Ovary (tissue), 3 donors: ENCODE results near the gene TP53TG3F.
"Not testable (repeated sequence)": the region's sequence is repeated elsewhere in the genome, so short reads cannot be mapped to it uniquely, and the experiment has no call there.

ENCODE experiments used
- EP300 ChIP-seq: sonication (generic); formaldehyde crosslinking; IDR thresholded peaks from one replicate; pipeline ENCODE4 v1.6.1; 2017; ENCODE audit warnings: antibody characterized with exemption
- POLR2A ChIP-seq: fragments of 450-650 bp; IDR thresholded peaks from one replicate; pipeline ENCODE4 v1.6.1; 2017; ENCODE audit warnings: antibody characterized with exemption, mild to moderate bottlenecking, moderate library complexity
- TF ChIP-seq, protein P1 (sequence below), 3 donors: fragments of 450-650 bp in 2 of 3; fragments of 200-600 bp in 1 of 3; IDR thresholded peaks; one replicate each; pipeline versions ENCODE4 v1.5.1 to v1.8.0; 2016 to 2022; ENCODE audit warnings: antibody characterized with exemption in 3 of 3, mild to moderate bottlenecking in 1 of 3
- donor health status: DM: no; HTN: no; CAD: no.

DNA sequence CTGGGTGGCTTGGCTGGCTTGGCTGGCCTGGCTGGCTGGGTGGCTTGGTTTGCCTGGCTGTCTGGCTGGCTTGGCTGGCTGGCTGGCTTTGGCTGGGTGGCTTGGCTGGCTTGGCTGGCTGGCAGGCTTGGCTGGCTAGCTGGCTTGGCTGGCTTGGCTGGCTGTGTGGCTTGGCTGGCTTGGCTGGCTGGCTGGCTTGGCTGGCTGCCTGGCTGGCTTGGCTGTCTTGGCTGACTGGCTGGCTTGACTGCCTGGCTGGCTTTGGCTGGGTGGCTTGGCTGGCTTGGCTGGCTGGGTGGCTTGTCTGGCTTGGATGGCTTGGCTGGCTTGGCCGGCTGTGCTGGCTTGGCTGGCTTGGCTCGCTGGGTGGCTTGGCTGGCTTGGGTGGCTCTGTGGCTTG, 32.2 kb downstream of the TP53TG3F start:
- TF ChIP-seq, protein P1, sequence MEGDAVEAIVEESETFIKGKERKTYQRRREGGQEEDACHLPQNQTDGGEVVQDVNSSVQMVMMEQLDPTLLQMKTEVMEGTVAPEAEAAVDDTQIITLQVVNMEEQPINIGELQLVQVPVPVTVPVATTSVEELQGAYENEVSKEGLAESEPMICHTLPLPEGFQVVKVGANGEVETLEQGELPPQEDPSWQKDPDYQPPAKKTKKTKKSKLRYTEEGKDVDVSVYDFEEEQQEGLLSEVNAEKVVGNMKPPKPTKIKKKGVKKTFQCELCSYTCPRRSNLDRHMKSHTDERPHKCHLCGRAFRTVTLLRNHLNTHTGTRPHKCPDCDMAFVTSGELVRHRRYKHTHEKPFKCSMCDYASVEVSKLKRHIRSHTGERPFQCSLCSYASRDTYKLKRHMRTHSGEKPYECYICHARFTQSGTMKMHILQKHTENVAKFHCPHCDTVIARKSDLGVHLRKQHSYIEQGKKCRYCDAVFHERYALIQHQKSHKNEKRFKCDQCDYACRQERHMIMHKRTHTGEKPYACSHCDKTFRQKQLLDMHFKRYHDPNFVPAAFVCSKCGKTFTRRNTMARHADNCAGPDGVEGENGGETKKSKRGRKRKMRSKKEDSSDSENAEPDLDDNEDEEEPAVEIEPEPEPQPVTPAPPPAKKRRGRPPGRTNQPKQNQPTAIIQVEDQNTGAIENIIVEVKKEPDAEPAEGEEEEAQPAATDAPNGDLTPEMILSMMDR (IDR thresholded peaks at IDR 0.05), result not testable (repeated sequence)
- TF ChIP-seq POLR2A, EP300: not testable (repeated sequence)
